Vagina (tissue), 2 donors: ENCODE results near the gene METTL25.

ENCODE experiments used
- POLR2A ChIP-seq, 2 donors: fragments of 450-650 bp; IDR thresholded peaks; one replicate each; pipeline ENCODE4 v1.6.1; 2017; ENCODE audit warnings: antibody characterized with exemption in 2 of 2, mild to moderate bottlenecking in 2 of 2, moderate library complexity in 2 of 2
- POLR2AphosphoS5 ChIP-seq, 2 donors: sonication (generic); formaldehyde crosslinking; IDR thresholded peaks; one replicate each; pipeline ENCODE4 v1.9.0; 2017; ENCODE audit warnings: antibody characterized with exemption in 2 of 2, mild to moderate bottlenecking in 2 of 2, low read depth in 1 of 2; ENCODE audit not compliant: insufficient read depth in 1 of 2
- TF ChIP-seq, protein P1 (sequence below), 3 experiments: fragments of 450-650 bp in 2 of 3; fragments of 200-600 bp in 1 of 3; sonication (generic) in 1 of 3; IDR thresholded peaks; one replicate each; pipeline ENCODE4 v1.5.1; 2017 to 2019; ENCODE audit warnings: antibody characterized with exemption in 3 of 3, mild to moderate bottlenecking in 2 of 3, moderate library complexity in 2 of 3

DNA sequence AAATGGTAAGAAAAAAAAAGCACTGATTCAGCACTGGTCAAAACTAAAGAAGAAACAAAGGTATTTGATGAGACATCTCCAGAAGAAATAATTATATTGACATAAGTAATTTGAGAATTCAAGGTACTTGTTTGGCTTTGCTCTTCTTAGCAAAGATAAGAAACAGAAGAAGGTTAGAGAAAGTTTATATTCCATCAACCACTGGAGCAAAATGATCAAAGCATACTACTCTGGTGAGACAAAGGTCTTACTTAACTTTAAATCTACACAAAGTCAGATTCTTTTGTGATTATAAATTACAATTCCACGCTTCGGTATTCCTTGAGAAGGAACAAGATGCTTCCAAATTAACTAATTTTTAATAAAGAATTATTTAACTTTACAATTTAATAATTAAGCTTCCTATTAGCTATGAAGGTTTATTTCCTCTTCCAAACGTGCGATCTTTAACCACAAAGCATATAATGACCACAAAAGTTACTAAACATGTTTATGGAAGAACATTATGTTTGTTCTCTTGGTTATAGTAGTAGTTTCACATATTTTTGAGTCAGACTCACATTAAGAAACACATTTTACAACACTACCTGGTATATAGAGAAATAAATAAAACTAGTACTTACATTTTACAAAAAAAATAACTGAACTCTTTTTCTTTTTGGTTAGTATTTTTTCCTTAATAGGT, 53.4 kb downstream of the METTL25 start:
- TF ChIP-seq, protein P1, sequence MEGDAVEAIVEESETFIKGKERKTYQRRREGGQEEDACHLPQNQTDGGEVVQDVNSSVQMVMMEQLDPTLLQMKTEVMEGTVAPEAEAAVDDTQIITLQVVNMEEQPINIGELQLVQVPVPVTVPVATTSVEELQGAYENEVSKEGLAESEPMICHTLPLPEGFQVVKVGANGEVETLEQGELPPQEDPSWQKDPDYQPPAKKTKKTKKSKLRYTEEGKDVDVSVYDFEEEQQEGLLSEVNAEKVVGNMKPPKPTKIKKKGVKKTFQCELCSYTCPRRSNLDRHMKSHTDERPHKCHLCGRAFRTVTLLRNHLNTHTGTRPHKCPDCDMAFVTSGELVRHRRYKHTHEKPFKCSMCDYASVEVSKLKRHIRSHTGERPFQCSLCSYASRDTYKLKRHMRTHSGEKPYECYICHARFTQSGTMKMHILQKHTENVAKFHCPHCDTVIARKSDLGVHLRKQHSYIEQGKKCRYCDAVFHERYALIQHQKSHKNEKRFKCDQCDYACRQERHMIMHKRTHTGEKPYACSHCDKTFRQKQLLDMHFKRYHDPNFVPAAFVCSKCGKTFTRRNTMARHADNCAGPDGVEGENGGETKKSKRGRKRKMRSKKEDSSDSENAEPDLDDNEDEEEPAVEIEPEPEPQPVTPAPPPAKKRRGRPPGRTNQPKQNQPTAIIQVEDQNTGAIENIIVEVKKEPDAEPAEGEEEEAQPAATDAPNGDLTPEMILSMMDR (IDR thresholded peaks at IDR 0.05): no peak
- TF ChIP-seq POLR2A (IDR thresholded peaks at IDR 0.05) (no peak), POLR2AphosphoS5 (IDR thresholded peaks at IDR 0.05; ENCODE audit: insufficient read depth in 1 of 2, low read depth in 1 of 2) (no peak)
